Stimulated activated CD8-positive, alpha-beta memory T cell treated with anti-CD3 and anti-CD28 coated beads, Interleukin-7, amount 100 ng/mL, for 48 hours (primary cell): ENCODE results near the gene ASIC3.
A peak's percentile ranks its signal among the peaks of the same experiment; 100 is the strongest.
"Not testable (repeated sequence)": the region's sequence is repeated elsewhere in the genome, so short reads cannot be mapped to it uniquely, and the experiment has no call there.

ENCODE experiments used
- DNase-seq, 2 donors: peaks; one replicate each; pipeline ENCODE4 v3.0.0-alpha.2; 2020; ENCODE audit warnings: low read depth in 1 of 2; ENCODE audit errors: extremely low read depth in 1 of 2

Gene ASIC3

GRCh38 chr7:151047976-151048815 is at the start of gene ASIC3:
Gene ASIC3, plus strand, starts transcription at chr7:151048531. Its CDS starts 355 bp downstream, at chr7:151048886.
- no peak for DNase-seq

- DNase-seq = no peak
Observed at GRCh38 chr7:150999001-150999400, 49.3 kb upstream of the ASIC3 start.

GRCh38 chr7:150999497-151000230 is 48.7 kb upstream of the ASIC3 start:
- DNase-seq = no peak

- DNase-seq = no peak
Observed at GRCh38 chr7:151000897-151001495, 47.3 kb upstream of the ASIC3 start.

- no peak for DNase-seq
Observed at GRCh38 chr7:151001546-151001945, 46.8 kb upstream of the ASIC3 start.

- DNase-seq = no peak
Observed at GRCh38 chr7:151003572-151003971, 44.8 kb upstream of the ASIC3 start.

GRCh38 chr7:151005566-151005965 is 42.8 kb upstream of the ASIC3 start:
- DNase-seq = no peak

GRCh38 chr7:151006590-151007300 is 41.6 kb upstream of the ASIC3 start:
- no peak for DNase-seq

- no peak for DNase-seq
Observed at GRCh38 chr7:151007469-151007898, 40.8 kb upstream of the ASIC3 start.

- DNase-seq = no peak
Observed at GRCh38 chr7:151008143-151008510, 40.2 kb upstream of the ASIC3 start.

GRCh38 chr7:151008511-151009323 is 39.6 kb upstream of the ASIC3 start:
- DNase-seq = peak; percentile 67 to 75

GRCh38 chr7:151009327-151010036 is 38.8 kb upstream of the ASIC3 start:
- no peak for DNase-seq

GRCh38 chr7:151010037-151010306 is 38.4 kb upstream of the ASIC3 start:
- DNase-seq = no peak

- no peak for DNase-seq
Observed at GRCh38 chr7:151010307-151011096, 37.8 kb upstream of the ASIC3 start.

GRCh38 chr7:151011097-151011409 is 37.3 kb upstream of the ASIC3 start:
- DNase-seq = no peak

- not testable (repeated sequence) for DNase-seq
Observed at GRCh38 chr7:151011616-151012015, 36.7 kb upstream of the ASIC3 start.

GRCh38 chr7:151012031-151012692 is 36.2 kb upstream of the ASIC3 start:
- DNase-seq = no peak

- DNase-seq = no peak
Observed at GRCh38 chr7:151012911-151013347, 35.4 kb upstream of the ASIC3 start.

GRCh38 chr7:151013356-151013732 is 35.0 kb upstream of the ASIC3 start:
- no peak for DNase-seq
